ENCODE measurements around the gene CYP2D6.
"Not testable (repeated sequence)": the region's sequence is repeated elsewhere in the genome, so short reads cannot be mapped to it uniquely, and the experiment has no call there.

The CYP2D6 gene

GRCh38 chr22:42130639-42131431, at the start of gene CYP2D6:
CYP2D6 (minus strand) TSS chr22:42130810; CDS start chr22:42130791, 19 bp downstream.
- not testable (repeated sequence) for H3K4me3 ChIP-seq (ENCODE audit: low read depth in 1 of 2, low read length in 2 of 2); H3K9me3 ChIP-seq (ENCODE audit: low read length); H3K4me1 ChIP-seq (ENCODE audit: insufficient read depth, low read length); H3K27ac ChIP-seq (ENCODE audit: low read depth, low read length); H3K9ac ChIP-seq (ENCODE audit: low read length); H3K36me3 ChIP-seq (ENCODE audit: insufficient read depth, low read length)
- peaks cover 0 to 11% of the 10 kb centered on the region in 2 donors for H3K27me3 ChIP-seq (ENCODE audit: control insufficient read depth in 1 of 2, insufficient read depth in 2 of 2, low read length in 2 of 2)

- no peaks in the 10 kb centered on the region for H3K27me3 ChIP-seq (ENCODE audit: control insufficient read depth in 1 of 2, insufficient read depth in 2 of 2, low read length in 2 of 2)
Observed at GRCh38 chr22:42179616-42180015, 49.0 kb upstream of the CYP2D6 start.

GRCh38 chr22:42178910-42179519, 48.4 kb upstream of the CYP2D6 start:
- H3K27ac ChIP-seq (ENCODE audit: low read depth, low read length): no peak overlapping the region
- H3K4me3 ChIP-seq (ENCODE audit: low read depth in 1 of 2, low read length in 2 of 2): no peak overlapping the region
- H3K9ac ChIP-seq (ENCODE audit: low read length): no peak overlapping the region
- H3K9me3 ChIP-seq (ENCODE audit: low read length): no peaks in the 10 kb centered on the region
- no peaks in the 10 kb centered on the region for H3K27me3 ChIP-seq (ENCODE audit: control insufficient read depth in 1 of 2, insufficient read depth in 2 of 2, low read length in 2 of 2)
- H3K36me3 ChIP-seq (ENCODE audit: insufficient read depth, low read length): peaks cover 4% of the 10 kb centered on the region
- peaks cover 20% of the 10 kb centered on the region for H3K4me1 ChIP-seq (ENCODE audit: insufficient read depth, low read length)

More at GRCh38 chr22:42179616-42180015, 49.0 kb upstream of the CYP2D6 start:
- Histone ChIP-seq H3K4me1 (ENCODE audit: insufficient read depth, low read length) (peaks cover 16% of the 10 kb centered on the region), H3K9ac (ENCODE audit: low read length) (no peak overlapping the region), H3K36me3 (ENCODE audit: insufficient read depth, low read length) (peaks cover 4% of the 10 kb centered on the region), H3K9me3 (ENCODE audit: low read length) (no peaks in the 10 kb centered on the region), H3K27ac (ENCODE audit: low read depth, low read length) (no peak overlapping the region), H3K4me3 (ENCODE audit: low read depth in 1 of 2, low read length in 2 of 2) (no peak overlapping the region)

- peaks cover 30% of the 10 kb centered on the region for H3K4me1 ChIP-seq (ENCODE audit: insufficient read depth, low read length)
- H3K27ac ChIP-seq (ENCODE audit: low read depth, low read length): no peak overlapping the region
- no peak overlapping the region for H3K9ac ChIP-seq (ENCODE audit: low read length)
- no peaks in the 10 kb centered on the region for H3K27me3 ChIP-seq (ENCODE audit: control insufficient read depth in 1 of 2, insufficient read depth in 2 of 2, low read length in 2 of 2)
- no peaks in the 10 kb centered on the region for H3K9me3 ChIP-seq (ENCODE audit: low read length)
- peaks cover 4% of the 10 kb centered on the region for H3K36me3 ChIP-seq (ENCODE audit: insufficient read depth, low read length)
- H3K4me3 ChIP-seq (ENCODE audit: low read depth in 1 of 2, low read length in 2 of 2): no peak overlapping the region
Observed at GRCh38 chr22:42177891-42178336, 47.3 kb upstream of the CYP2D6 start.

GRCh38 chr22:42176255-42176915, 45.8 kb upstream of the CYP2D6 start:
- no peak overlapping the region for H3K27ac ChIP-seq (ENCODE audit: low read depth, low read length)
- H3K4me3 ChIP-seq (ENCODE audit: low read depth in 1 of 2, low read length in 2 of 2): no peak overlapping the region
- H3K36me3 ChIP-seq (ENCODE audit: insufficient read depth, low read length): peaks cover 4% of the 10 kb centered on the region
- no peak overlapping the region for H3K9ac ChIP-seq (ENCODE audit: low read length)
- peaks cover 44% of the 10 kb centered on the region for H3K4me1 ChIP-seq (ENCODE audit: insufficient read depth, low read length)
- H3K27me3 ChIP-seq (ENCODE audit: control insufficient read depth in 1 of 2, insufficient read depth in 2 of 2, low read length in 2 of 2): no peaks in the 10 kb centered on the region
- no peaks in the 10 kb centered on the region for H3K9me3 ChIP-seq (ENCODE audit: low read length)

GRCh38 chr22:42174062-42174461, 43.5 kb upstream of the CYP2D6 start:
- no peak overlapping the region for H3K27ac ChIP-seq (ENCODE audit: low read depth, low read length)
- no peak overlapping the region for H3K9ac ChIP-seq (ENCODE audit: low read length)
- peaks cover 3% of the 10 kb centered on the region for H3K36me3 ChIP-seq (ENCODE audit: insufficient read depth, low read length)
- H3K9me3 ChIP-seq (ENCODE audit: low read length): no peaks in the 10 kb centered on the region
- H3K4me1 ChIP-seq (ENCODE audit: insufficient read depth, low read length): peaks cover 38% of the 10 kb centered on the region
- H3K27me3 ChIP-seq (ENCODE audit: control insufficient read depth in 1 of 2, insufficient read depth in 2 of 2, low read length in 2 of 2): no peaks in the 10 kb centered on the region
- H3K4me3 ChIP-seq (ENCODE audit: low read depth in 1 of 2, low read length in 2 of 2): no peak overlapping the region

GRCh38 chr22:42173183-42173926, 42.7 kb upstream of the CYP2D6 start:
- Histone ChIP-seq H3K4me3 (ENCODE audit: low read depth in 1 of 2, low read length in 2 of 2) (no peak overlapping the region), H3K36me3 (ENCODE audit: insufficient read depth, low read length) (peaks cover 3% of the 10 kb centered on the region), H3K9ac (ENCODE audit: low read length) (no peak overlapping the region), H3K27ac (ENCODE audit: low read depth, low read length) (no peak overlapping the region), H3K9me3 (ENCODE audit: low read length) (no peaks in the 10 kb centered on the region), H3K4me1 (ENCODE audit: insufficient read depth, low read length) (peaks cover 41% of the 10 kb centered on the region), H3K27me3 (ENCODE audit: control insufficient read depth in 1 of 2, insufficient read depth in 2 of 2, low read length in 2 of 2) (no peaks in the 10 kb centered on the region)

GRCh38 chr22:42172773-42173172, 42.2 kb upstream of the CYP2D6 start:
- Histone ChIP-seq H3K27me3 (ENCODE audit: control insufficient read depth in 1 of 2, insufficient read depth in 2 of 2, low read length in 2 of 2) (no peaks in the 10 kb centered on the region), H3K4me1 (ENCODE audit: insufficient read depth, low read length) (peaks cover 41% of the 10 kb centered on the region), H3K9ac (ENCODE audit: low read length) (no peak overlapping the region), H3K36me3 (ENCODE audit: insufficient read depth, low read length) (peaks cover 4% of the 10 kb centered on the region), H3K4me3 (ENCODE audit: low read depth in 1 of 2, low read length in 2 of 2) (no peak overlapping the region), H3K27ac (ENCODE audit: low read depth, low read length) (no peak overlapping the region), H3K9me3 (ENCODE audit: low read length) (no peaks in the 10 kb centered on the region)

GRCh38 chr22:42171946-42172719, 41.5 kb upstream of the CYP2D6 start:
- H3K27ac ChIP-seq (ENCODE audit: low read depth, low read length): no peak overlapping the region
- H3K4me3 ChIP-seq (ENCODE audit: low read depth in 1 of 2, low read length in 2 of 2): no peak overlapping the region
- H3K9me3 ChIP-seq (ENCODE audit: low read length): no peaks in the 10 kb centered on the region
- peaks cover 4% of the 10 kb centered on the region for H3K36me3 ChIP-seq (ENCODE audit: insufficient read depth, low read length)
- H3K27me3 ChIP-seq (ENCODE audit: control insufficient read depth in 1 of 2, insufficient read depth in 2 of 2, low read length in 2 of 2): no peaks in the 10 kb centered on the region
- H3K4me1 ChIP-seq (ENCODE audit: insufficient read depth, low read length): peaks cover 41% of the 10 kb centered on the region
- no peak overlapping the region for H3K9ac ChIP-seq (ENCODE audit: low read length)

GRCh38 chr22:42171417-42171816, 40.8 kb upstream of the CYP2D6 start:
- Histone ChIP-seq H3K27me3 (ENCODE audit: control insufficient read depth in 1 of 2, insufficient read depth in 2 of 2, low read length in 2 of 2) (no peaks in the 10 kb centered on the region), H3K9ac (ENCODE audit: low read length) (no peak overlapping the region), H3K4me3 (ENCODE audit: low read depth in 1 of 2, low read length in 2 of 2) (no peak overlapping the region), H3K27ac (ENCODE audit: low read depth, low read length) (no peak overlapping the region), H3K4me1 (ENCODE audit: insufficient read depth, low read length) (peaks cover 39% of the 10 kb centered on the region), H3K9me3 (ENCODE audit: low read length) (no peaks in the 10 kb centered on the region), H3K36me3 (ENCODE audit: insufficient read depth, low read length) (peaks cover 4% of the 10 kb centered on the region)
